Measurements from ENCODE around the gene DNLZ.

GRCh38 chr9:136407911-136408310 lies 44.4 kb upstream of the DNLZ start:
- TF ChIP-seq EZH2 (IDR thresholded peaks at IDR 0.05; ENCODE audit: borderline replicate concordance, low read depth, low read length, severe bottlenecking) (no peak), CTCF (IDR thresholded peaks at IDR 0.05; ENCODE audit: extremely low read depth in 1 of 2, insufficient read depth in 1 of 2, low read depth in 1 of 2, low read length in 2 of 2) (no peak), POLR2A (IDR thresholded peaks at IDR 0.05; ENCODE audit: low read depth, low read length) (no peak), MYC (IDR thresholded peaks at IDR 0.05; ENCODE audit: low read depth, low read length) (no peak), FOS (IDR thresholded peaks at IDR 0.05; ENCODE audit: borderline replicate concordance, insufficient read depth, low read length) (no peak), POLR2AphosphoS5 (IDR thresholded peaks at IDR 0.05; ENCODE audit: insufficient read depth, low read depth, low read length) (no peak), JUN (IDR thresholded peaks at IDR 0.05; ENCODE audit: borderline replicate concordance, insufficient read depth, insufficient read length, low read depth) (no peak), GATA2 (IDR thresholded peaks at IDR 0.05; ENCODE audit: insufficient read depth, insufficient read length, low read depth, low read length) (no peak)
- TF ChIP-seq, protein P1, sequence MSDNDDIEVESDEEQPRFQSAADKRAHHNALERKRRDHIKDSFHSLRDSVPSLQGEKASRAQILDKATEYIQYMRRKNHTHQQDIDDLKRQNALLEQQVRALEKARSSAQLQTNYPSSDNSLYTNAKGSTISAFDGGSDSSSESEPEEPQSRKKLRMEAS (IDR thresholded peaks at IDR 0.05; ENCODE audit: insufficient read depth, insufficient read length) = no peak

All from endothelial cell of umbilical vein (primary cell).